ENCODE data around the gene RHOD.

Gene RHOD

GRCh38 chr11:67117672-67118180 lies 61.1 kb downstream of the RHOD start:
- DNase-seq = no peak

- DNase-seq = peak; percentile 20 to 80
Observed at GRCh38 chr11:67118181-67118766, 61.6 kb downstream of the RHOD start.

- peak; percentile 98 for DNase-seq
Observed at GRCh38 chr11:67118801-67119584, 62.3 kb downstream of the RHOD start, which contains the start of gene KDM2A. KDM2A (plus strand) TSS chr11:67119263; CDS start chr11:67121317, 2,054 bp downstream.

GRCh38 chr11:67119585-67120391 lies 63.1 kb downstream of the RHOD start:
- peak in 1 of 2 donors; percentile 16 for DNase-seq

GRCh38 chr11:67120456-67120855 lies 63.8 kb downstream of the RHOD start:
- DNase-seq = no peak

- DNase-seq = peak; percentile 6 to 47
Observed at GRCh38 chr11:67120881-67121710, 64.4 kb downstream of the RHOD start.
